Measurements from ENCODE around the gene ZBTB9.

- TF ChIP-seq CTCF (conservative IDR thresholded peaks at IDR 0.05; ENCODE audit: low read length) (no peak), EZH2phosphoT487 (IDR thresholded peaks at IDR 0.05; ENCODE audit: borderline replicate concordance) (no peak)
Measured at GRCh38 chr6:33420491-33421343, 33.7 kb upstream of the ZBTB9 start.
